ENCODE results near the gene BCL2L12. TPM values are rescaled to one million over a fixed set of nuclear protein-coding genes. Genes with fewer than 3 reads are reported as not detected.

BCL2L12 gene
- total RNA-seq, 3 donors from 2014 or later = 9.6 to 20.8 (median 16.3) TPM

GRCh38 chr19:49658139-49658517, 7.6 kb upstream of the BCL2L12 start:
- no peak overlapping the region for H3K4me3 ChIP-seq
- peaks cover 12% of the 10 kb centered on the region for H3K36me3 ChIP-seq (ENCODE audit: low read depth)
- no peak for DNase-seq
- ATAC-seq = no peak
- intact Hi-C loops (cut with DNase I, micrococcal nuclease) = no loop called here
- no peaks in the 10 kb centered on the region for H3K9me3 ChIP-seq
- TF ChIP-seq CTCF (IDR thresholded peaks at IDR 0.05) = no peak
- H3K4me1 ChIP-seq (ENCODE audit: low read depth) = no peaks in the 10 kb centered on the region

- Histone ChIP-seq H3K9me3 (no peaks in the 10 kb centered on the region), H3K4me1 (ENCODE audit: low read depth) (peaks cover 5% of the 10 kb centered on the region), H3K4me3 (no peak overlapping the region), H3K36me3 (ENCODE audit: low read depth) (peaks cover 9% of the 10 kb centered on the region)
- no peak for TF ChIP-seq CTCF (IDR thresholded peaks at IDR 0.05)
- intact Hi-C loops (cut with DNase I, micrococcal nuclease) = no loop called here
- DNase-seq = no peak
- ATAC-seq = no peak
These were observed 6.9 kb upstream of the BCL2L12 start for GRCh38 chr19:49658566-49659442.

- TF ChIP-seq CTCF (IDR thresholded peaks at IDR 0.05) = no peak
- intact Hi-C loops (cut with DNase I, micrococcal nuclease) = no loop called here
- no peak for ATAC-seq
- H3K36me3 ChIP-seq (ENCODE audit: low read depth) = peaks cover 6% of the 10 kb centered on the region
- no peak overlapping the region for H3K4me3 ChIP-seq
- peaks cover 8% of the 10 kb centered on the region for H3K4me1 ChIP-seq (ENCODE audit: low read depth)
- no peaks in the 10 kb centered on the region for H3K9me3 ChIP-seq
- no peak for DNase-seq
These were observed 5.3 kb upstream of the BCL2L12 start for GRCh38 chr19:49660338-49660961.

GRCh38 chr19:49662011-49662410, 3.7 kb upstream of the BCL2L12 start:
- no peak for TF ChIP-seq CTCF (IDR thresholded peaks at IDR 0.05)
- Histone ChIP-seq H3K36me3 (ENCODE audit: low read depth) (peaks cover 6% of the 10 kb centered on the region), H3K4me1 (ENCODE audit: low read depth) (peaks cover 10% of the 10 kb centered on the region), H3K9me3 (no peaks in the 10 kb centered on the region), H3K4me3 (no peak overlapping the region)
- ATAC-seq (no peak), DNase-seq (no peak)
- intact Hi-C loops (cut with DNase I, micrococcal nuclease) = no loop called here

GRCh38 chr19:49663224-49663623, 2.5 kb upstream of the BCL2L12 start:
- DNase-seq = no peak
- no peak for ATAC-seq
- TF ChIP-seq CTCF (IDR thresholded peaks at IDR 0.05) = no peak
- H3K4me1 ChIP-seq (ENCODE audit: low read depth) = peaks cover 10% of the 10 kb centered on the region
- intact Hi-C loops (cut with DNase I, micrococcal nuclease) = no loop called here
- H3K9me3 ChIP-seq = no peaks in the 10 kb centered on the region
- no peak overlapping the region for H3K4me3 ChIP-seq
- H3K36me3 ChIP-seq (ENCODE audit: low read depth) = peaks cover 6% of the 10 kb centered on the region

Data from mucosa of descending colon (tissue), 3 donors.